Prostate gland (tissue), 2 donors: ENCODE data around the gene HLA-E. TPM values are rescaled to one million over a fixed set of nuclear protein-coding genes. Genes with fewer than 3 reads are reported as not detected.
"Not testable (repeated sequence)": the region's sequence is repeated elsewhere in the genome, so short reads cannot be mapped to it uniquely, and the experiment has no call there.

Experiments
- DNase-seq: peaks from one replicate; pipeline ENCODE4 v3.0.0-alpha.2; 2019; ENCODE audit warnings: low spot score
- H3K27ac ChIP-seq, 2 donors: fragments of 200-600 bp; sonication (generic); 2 replicates each; pipeline ENCODE4 v1.5.1; 2017 to 2019
- H3K27me3 ChIP-seq: fragments of 200-600 bp; sonication (generic); replicated peaks from 2 replicates; pipeline ENCODE4 v1.5.1; 2019; ENCODE audit not compliant: insufficient read depth
- H3K36me3 ChIP-seq, 2 donors: fragments of 200-600 bp; sonication (generic); 1 replicate in 1 of 2; 2 replicates in 1 of 2; pipeline versions ENCODE4 v1.5.1 to v1.8.1; 2017 to 2019
- H3K4me1 ChIP-seq: fragments of 200-600 bp; sonication (generic); replicated peaks from 2 replicates; pipeline ENCODE4 v1.5.1; 2019
- H3K4me3 ChIP-seq, 2 donors: fragments of 200-600 bp; sonication (generic); 2 replicates each; pipeline ENCODE4 v1.5.1; 2017 to 2019
- H3K9me3 ChIP-seq: fragments of 200-600 bp; sonication (generic); 2 replicates; pipeline ENCODE4 v1.5.1; 2017
- CTCF ChIP-seq, 4 experiments: fragments of 200-600 bp in 2 of 4; fragments of 450-650 bp in 2 of 4; sonication (generic) in 2 of 4; IDR thresholded peaks; 1 replicate in 3 of 4; 2 replicates in 1 of 4; pipeline ENCODE4 v1.5.1; 2016 to 2019; ENCODE audit warnings: antibody characterized with exemption in 4 of 4, mild to moderate bottlenecking in 2 of 4, moderate library complexity in 2 of 4
- POLR2A ChIP-seq: fragments of 450-650 bp; IDR thresholded peaks from one replicate; pipeline ENCODE4 v1.6.1; 2016; ENCODE audit warnings: antibody characterized with exemption, mild to moderate bottlenecking
- POLR2AphosphoS5 ChIP-seq: sonication (generic); formaldehyde crosslinking; IDR thresholded peaks from one replicate; pipeline ENCODE4 v1.6.1; 2017; ENCODE audit warnings: antibody characterized with exemption
- WGBS: methylation state at CpG from one replicate; pipeline ENCODE4 v1.1.5; 2018; 5-methylcytosine and 5-hydroxymethylcytosine counted together
- intact Hi-C: fragments of 100-400 bp; cut with DNase I; formaldehyde crosslinking; loops from one replicate; pipeline ENCODE4 v1.14.2; 2022
- total RNA-seq, 2 donors: library from RNA; depleted of rRNA; stranded (reverse); fragments of >200 nt; gene quantifications; one replicate each; pipeline ENCODE4 v1.1.0, GENCODE V29; 2016

Gene HLA-E
- total RNA-seq, 2 donors from 2014 or later, result 293 to 354 TPM

DNA sequence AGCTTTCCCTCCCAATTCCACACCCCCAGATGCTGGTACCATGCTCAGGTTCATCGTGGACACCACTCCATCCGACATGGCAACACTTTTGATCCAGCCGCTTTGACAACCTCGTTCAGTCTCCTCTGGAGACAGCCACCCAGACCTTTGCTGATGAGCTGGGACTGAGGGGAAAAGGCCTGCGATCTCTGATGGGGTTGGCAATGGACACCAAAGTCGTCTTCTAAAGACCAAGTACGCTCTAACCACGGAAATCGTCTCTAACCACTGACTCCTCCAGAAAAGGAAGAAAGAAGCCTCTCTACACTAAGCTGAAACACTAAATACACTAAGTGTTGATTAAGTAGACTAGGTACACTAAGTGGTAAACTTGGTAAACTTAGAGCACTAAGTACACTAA, 26.1 kb upstream of the HLA-E start:
- no peak overlapping the region for H3K4me3 ChIP-seq
- intact Hi-C loops, result no loop called here
- H3K27me3 ChIP-seq, result peaks cover 22% of the 10 kb centered on the region
- no peak for DNase-seq
- WGBS, result 41% methylated on average over 9 of the region's 9 CpGs
- H3K4me1 ChIP-seq, result no peaks in the 10 kb centered on the region
- TF ChIP-seq POLR2A, result no peak
- no peak for TF ChIP-seq POLR2AphosphoS5
- no peak for TF ChIP-seq CTCF (IDR thresholded peaks at IDR 0.05)
- no peaks in the 10 kb centered on the region for H3K9me3 ChIP-seq
- no peaks in the 10 kb centered on the region for H3K36me3 ChIP-seq
- no peak overlapping the region for H3K27ac ChIP-seq

- DNase-seq, result no peak
- intact Hi-C loops, result no loop called here
- no peaks in the 10 kb centered on the region for H3K4me1 ChIP-seq
- no peak overlapping the region for H3K4me3 ChIP-seq
- no peak for TF ChIP-seq POLR2AphosphoS5
- WGBS, result 14% methylated on average over 48 of the region's 64 CpGs
- no peak overlapping the region for H3K27ac ChIP-seq
- H3K27me3 ChIP-seq, result peaks cover 22% of the 10 kb centered on the region
- H3K9me3 ChIP-seq, result no peaks in the 10 kb centered on the region
- no peaks in the 10 kb centered on the region for H3K36me3 ChIP-seq
These were observed 25.4 kb upstream of the HLA-E start for GRCh38 chr6:30463651-30464618.

DNA sequence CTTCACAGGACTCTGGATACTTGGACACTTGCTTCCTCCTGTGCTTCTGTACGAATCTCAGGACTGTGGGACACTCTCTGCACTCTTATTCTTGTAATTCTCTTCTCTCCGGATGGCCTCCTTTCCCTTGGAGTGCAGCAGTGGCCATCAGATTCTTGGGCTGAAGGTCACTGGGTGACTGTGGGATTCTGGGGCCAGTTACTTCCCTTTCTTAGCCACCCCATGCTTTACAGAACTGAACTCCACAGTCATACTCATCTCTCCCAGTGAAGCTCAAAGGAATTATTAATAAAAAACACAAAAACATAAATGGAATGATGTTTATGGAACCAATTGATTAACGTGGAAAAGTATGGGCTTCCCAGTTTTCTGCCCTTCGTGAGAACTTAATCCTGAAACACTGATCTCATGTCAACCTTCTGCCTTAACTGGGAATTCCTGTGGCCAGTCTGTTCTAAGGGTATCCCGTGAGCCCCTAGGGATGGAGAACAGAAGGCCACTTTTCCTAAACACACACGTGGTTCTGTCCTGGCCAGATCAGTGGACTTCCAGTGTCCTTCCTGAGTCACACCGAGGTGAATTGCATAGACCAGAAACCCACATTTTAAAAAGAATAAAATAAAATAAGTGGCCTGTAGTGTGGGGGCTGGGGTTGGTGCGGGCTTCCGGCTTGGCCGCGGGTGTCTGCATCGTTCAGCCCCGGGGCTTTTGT, 23.6 kb upstream of the HLA-E start:
- no peaks in the 10 kb centered on the region for H3K9me3 ChIP-seq
- intact Hi-C loops, result no loop called here
- H3K4me1 ChIP-seq, result no peaks in the 10 kb centered on the region
- 14% methylated on average over 13 of the region's 13 CpGs for WGBS
- peak overlapping the region in 1 of 2 donors; percentile 32 for H3K4me3 ChIP-seq
- H3K27ac ChIP-seq, result peak overlapping the region; percentile 18 to 47
- no peaks in the 10 kb centered on the region for H3K36me3 ChIP-seq
- DNase-seq, result no peak
- TF ChIP-seq CTCF (IDR thresholded peaks at IDR 0.05) (no peak), POLR2AphosphoS5 (no peak), POLR2A (no peak)
- H3K27me3 ChIP-seq, result peaks cover 22% of the 10 kb centered on the region

- intact Hi-C loops, result no loop called here
- 90% methylated on average over 1 of the region's 1 CpG for WGBS
- DNase-seq, result no peak
- no peak for TF ChIP-seq POLR2A
- no peak for TF ChIP-seq POLR2AphosphoS5
- TF ChIP-seq CTCF (IDR thresholded peaks at IDR 0.05), result no peak
- H3K36me3 ChIP-seq, result no peaks in the 10 kb centered on the region
- H3K4me1 ChIP-seq, result no peaks in the 10 kb centered on the region
- H3K4me3 ChIP-seq, result no peak overlapping the region
- H3K27ac ChIP-seq, result no peak overlapping the region
- H3K9me3 ChIP-seq, result no peaks in the 10 kb centered on the region
- no peaks in the 10 kb centered on the region for H3K27me3 ChIP-seq
These were observed 18.3 kb upstream of the HLA-E start for GRCh38 chr6:30470968-30471367.

- H3K27me3 ChIP-seq, intact Hi-C loops: not testable (repeated sequence)
- WGBS, result 85% methylated on average over 15 of the region's 26 CpGs
These were observed 14.2 kb upstream of the HLA-E start for GRCh38 chr6:30475116-30475515.

More at GRCh38 chr6:30475116-30475515, 14.2 kb upstream of the HLA-E start:
- not testable (repeated sequence) for H3K9me3 ChIP-seq, H3K4me1 ChIP-seq, H3K36me3 ChIP-seq, H3K4me3 ChIP-seq, DNase-seq, H3K27ac ChIP-seq
